Activated CD4-positive, alpha-beta T cell treated with anti-CD3 and anti-CD28 coated beads, Interleukin-2, amount 50 U/mL, for 16 hours (primary cell): ENCODE measurements around the gene DHRS1.

Source experiments
- DNase-seq: peaks from one replicate; pipeline ENCODE4 v3.0.0-alpha.2; 2020

DHRS1 gene

DNA sequence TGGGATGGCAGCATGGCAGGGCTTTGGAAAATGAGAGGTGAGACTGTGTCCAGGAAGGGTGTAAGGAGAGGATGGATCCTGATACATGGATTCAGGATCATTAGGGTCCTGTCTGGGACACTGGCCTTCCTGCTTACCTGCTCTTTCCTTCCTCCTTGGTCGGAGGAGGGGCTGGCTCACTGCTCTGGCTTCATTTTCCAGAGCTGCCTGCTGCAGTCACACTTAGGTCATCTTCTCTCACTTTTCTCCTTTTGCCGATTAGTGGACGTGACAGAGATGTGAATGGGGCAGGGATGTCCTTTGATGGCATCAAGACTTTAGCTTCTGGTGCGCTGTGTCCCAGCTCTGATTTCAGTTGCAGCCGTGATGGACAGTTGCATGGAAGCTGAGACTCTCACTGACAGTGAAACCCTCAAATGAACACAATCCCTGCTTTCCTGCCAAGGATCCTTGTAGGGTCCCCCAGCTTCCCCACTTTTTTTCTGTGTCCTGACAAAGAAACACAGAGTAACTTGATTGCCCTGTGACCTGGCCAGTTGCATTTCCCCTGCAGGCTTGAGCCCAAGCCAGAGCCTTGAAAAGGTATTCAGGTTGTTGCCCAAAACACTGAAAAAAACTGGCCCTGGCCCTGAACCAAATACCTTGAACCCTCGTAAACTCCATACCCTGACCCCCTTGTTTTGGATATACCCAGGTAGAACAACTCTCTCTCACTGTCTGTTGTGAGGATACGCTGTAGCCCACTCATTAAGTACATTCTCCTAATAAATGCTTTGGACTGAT is 9.0 kb upstream of the DHRS1 start:
- DNase-seq: no peak

GRCh38 chr14:24307575-24308341 is 8.2 kb upstream of the DHRS1 start, which contains the start of gene CIDEB:
TSS of gene CIDEB (minus strand) at chr14:24307977. CDS start at chr14:24307858, 119 bp downstream.
- DNase-seq: peak; percentile 71

GRCh38 chr14:24307156-24307574 is 7.6 kb upstream of the DHRS1 start:
- DNase-seq: no peak

GRCh38 chr14:24304019-24304387 is 4.4 kb upstream of the DHRS1 start:
- DNase-seq: no peak

DNA sequence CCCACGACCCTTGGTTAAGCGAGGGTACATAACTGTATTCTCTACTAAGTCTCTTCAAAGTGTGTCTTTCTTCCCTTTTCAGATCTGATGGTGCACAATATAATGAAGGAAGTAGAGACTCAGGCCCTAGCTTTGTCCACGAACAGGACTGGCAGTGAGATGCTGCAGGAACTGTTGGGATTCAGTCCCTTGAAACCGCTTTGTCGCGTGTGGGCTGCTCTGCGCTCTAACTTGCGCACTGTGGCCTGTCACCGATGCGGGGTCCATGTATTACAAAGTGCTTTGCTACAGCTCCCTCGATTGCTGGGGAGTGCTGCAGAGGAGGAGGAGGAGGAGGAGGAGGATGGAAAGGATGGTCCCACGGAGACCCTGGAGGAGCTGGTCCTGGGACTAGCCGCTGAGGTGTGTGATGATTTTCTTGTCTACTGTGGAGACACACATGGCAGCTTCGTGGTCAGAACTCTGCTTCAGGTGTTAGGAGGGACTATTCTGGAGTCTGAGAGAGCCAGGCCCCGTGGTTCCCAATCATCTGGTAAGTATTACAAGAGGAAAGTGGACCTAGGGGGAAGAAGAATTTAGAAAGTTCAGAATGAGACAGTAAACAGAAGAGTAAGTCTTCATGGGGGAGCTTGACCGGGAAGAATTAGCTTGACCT is 873 bp upstream of the DHRS1 start:
- no peak for DNase-seq

GRCh38 chr14:24298892-24299254 is 707 bp downstream of the DHRS1 start:
- no peak for DNase-seq

GRCh38 chr14:24297190-24297964 is 2.2 kb downstream of the DHRS1 start:
- DNase-seq: no peak

DNA sequence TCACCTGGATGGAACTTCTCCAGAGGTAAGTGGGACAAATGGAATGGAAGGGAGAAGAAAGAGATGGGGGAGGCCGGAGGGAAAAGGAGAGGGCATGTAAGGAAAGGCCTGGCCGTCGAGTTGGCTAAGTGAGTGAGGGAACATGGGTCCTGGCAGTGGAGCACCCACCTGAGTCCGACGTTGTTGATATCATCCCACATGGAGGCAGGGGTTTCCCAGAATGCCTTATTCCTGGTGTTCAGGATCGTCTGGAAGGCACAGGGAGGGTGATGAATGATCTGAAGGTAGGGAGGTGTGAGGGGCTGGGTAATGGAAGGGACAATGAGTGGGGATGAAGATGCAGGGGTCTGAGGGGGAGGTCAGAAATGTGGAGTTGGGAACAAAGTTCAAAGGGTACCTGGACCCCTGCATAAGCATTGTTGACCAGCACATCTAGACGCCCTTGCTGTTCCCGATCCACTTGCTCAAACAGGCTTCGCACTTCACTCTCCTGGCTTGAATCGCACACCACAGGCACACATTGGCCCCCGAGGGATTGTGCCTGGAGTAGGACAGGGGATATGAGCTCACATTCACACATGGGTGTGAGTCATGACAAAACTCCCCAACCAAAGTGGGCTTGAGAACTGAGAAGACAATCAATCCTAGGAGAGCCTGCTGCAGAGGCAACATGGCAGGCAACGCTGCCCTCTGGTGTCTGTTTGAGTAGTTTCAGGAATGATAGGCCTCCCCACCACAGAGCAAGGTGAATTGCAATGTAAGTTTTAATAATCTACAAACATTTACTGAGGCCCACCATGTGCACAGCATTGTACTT is 3.0 kb downstream of the DHRS1 start:
- peak; percentile 86 for DNase-seq

DNA sequence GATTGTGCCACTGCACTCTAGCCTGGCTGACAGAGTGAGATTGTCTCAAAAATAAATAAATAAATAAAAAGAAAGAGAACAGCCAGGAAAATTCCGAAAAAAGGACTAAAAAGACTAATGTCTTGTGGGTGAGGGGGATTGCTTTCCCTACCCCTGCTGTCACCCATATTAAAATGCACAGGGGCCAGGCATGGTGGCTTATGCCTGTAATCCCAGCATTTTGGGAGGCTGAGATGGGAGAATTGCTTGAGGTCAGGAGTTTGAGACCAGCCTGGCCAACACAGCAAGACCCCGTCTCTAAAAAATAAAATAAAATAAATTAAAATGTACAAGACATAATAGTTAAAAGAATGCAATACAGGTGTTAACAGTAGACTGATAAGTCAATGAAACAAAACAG is 6.1 kb downstream of the DHRS1 start:
- DNase-seq: no peak

- DNase-seq: no peak
Measured at GRCh38 chr14:24292118-24292807, 7.3 kb downstream of the DHRS1 start.

GRCh38 chr14:24291446-24292117 is 8.0 kb downstream of the DHRS1 start:
- DNase-seq: no peak

DNA sequence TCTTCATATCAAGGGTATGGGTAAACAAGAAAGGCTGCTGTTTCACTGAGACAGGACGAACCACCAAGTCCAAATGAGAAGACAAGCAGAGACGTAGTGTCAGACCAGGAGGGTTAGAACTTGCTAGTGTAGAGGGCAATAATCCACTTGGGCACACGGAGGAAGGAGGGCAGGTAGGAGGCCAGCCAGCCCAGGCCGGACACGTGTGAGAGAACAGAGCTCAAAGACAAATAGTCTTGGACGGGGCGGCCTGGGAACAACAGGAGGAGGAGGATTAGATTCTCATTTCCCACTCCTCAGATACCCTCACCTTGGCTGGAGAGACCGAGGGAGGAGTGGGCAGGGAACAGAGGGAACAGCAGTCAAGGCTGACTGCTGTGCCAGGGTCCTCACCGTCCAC is 8.8 kb downstream of the DHRS1 start:
- DNase-seq: no peak

- peak; percentile 84 for DNase-seq
Measured at GRCh38 chr14:24289649-24290280, 9.8 kb downstream of the DHRS1 start.

GRCh38 chr14:24286996-24287395 is 12.6 kb downstream of the DHRS1 start:
- DNase-seq: no peak

GRCh38 chr14:24285351-24285750 is 14.2 kb downstream of the DHRS1 start:
- no peak for DNase-seq

DNA sequence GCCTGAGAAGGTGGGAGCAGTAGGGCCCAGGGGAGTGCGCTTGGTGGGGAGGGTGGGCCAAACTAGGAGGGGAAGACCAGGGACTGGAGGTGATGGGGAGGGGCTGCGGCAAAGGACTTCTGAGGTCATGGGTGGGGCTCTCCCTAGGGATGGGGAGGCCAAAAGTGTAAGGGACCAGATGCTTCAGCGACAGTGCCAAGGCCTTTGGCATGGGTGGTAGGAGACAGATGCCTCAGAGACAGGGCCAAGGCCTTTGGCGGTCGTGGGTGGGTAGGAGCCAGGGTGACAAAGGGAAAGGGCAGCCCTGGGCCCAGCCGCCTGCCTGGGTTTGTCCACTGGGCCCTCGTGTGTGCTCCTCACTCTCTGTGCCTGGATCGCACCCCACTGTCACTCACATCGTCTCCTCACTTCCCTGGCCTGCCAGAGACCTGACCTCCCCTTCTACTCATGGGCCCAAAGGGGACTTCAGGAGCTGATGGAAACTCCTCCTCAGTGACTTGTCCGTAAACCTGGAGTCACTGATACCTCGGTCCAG is 15.0 kb downstream of the DHRS1 start:
- DNase-seq: no peak

DNA sequence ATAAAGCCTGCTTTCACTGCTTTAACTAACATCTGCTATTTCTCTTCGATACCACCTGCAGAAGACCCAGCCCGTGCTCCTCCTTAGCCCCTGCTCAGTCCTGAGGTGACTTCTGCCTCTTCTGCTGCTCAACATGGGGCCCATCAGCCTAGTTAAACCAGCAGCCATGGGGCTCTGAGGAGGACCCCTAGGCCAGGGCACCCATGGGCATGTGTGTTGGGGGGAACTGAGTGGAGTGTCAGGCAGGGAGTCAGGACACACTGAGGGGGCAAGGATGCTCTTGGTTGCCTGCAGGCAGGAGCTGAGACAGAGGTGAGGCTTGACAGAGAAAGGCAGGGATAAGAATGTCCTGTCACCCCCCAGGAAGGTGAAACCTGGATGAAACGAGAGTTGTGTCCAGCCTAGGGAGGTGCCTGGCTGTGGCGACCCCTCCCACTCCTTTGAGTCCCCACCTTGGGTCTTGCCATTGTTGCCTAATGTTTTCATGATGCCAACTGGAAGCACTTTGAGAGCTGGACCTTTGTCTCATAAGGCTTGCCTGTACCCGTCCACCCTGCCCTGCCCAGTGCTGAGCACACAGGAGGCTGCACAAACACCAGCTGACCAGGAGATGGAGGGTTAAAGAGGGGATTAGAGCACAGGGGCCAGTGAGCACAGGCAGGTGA is 15.7 kb downstream of the DHRS1 start:
- DNase-seq: no peak

DNA sequence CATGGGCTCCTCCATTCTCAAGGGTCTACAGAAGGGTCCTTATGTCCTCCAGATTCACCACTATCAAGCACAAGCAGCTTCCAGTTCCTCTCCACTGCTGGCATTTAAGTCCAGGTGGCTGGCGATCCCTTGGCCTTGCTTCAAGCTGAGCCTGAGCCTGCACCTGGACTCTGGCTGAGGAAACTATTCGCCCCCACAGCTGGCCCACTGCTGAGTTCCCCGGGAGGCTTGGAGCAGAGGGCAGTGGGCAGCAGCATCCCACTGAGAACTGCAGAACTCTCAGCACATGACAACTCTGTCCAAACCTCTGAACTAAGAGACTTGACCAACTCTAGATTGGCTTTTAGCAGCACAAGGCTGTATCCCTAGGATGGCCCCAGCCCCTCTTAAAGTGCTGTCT is 16.8 kb downstream of the DHRS1 start:
- DNase-seq: no peak

DNA sequence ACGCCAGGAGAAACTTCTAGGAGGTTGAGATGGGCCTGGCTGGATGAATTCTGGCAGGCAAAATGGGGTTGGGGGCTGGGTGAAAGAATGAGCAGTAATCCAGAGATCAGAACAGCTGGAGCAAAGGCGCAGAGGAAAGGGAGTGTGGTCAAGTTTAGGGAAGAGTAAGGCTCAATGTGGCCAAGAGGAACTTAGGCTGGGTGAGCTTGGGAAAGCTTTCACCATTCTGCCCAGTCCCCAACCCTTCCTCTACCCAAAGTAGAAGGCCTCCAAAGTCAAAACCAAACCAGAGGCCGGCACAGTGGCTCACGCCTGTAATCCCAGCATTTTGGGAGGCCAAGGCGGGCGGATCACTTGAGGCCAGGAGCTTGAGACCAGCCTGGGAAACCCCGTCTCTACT is 17.9 kb downstream of the DHRS1 start:
- no peak for DNase-seq
